Measurements from ENCODE around the gene SHB. TPM values are rescaled to one million over a fixed set of nuclear protein-coding genes. Genes with fewer than 3 reads are reported as not detected.

SHB gene
- total and polyA plus RNA-seq, 2 experiments from 2014 or later, result 28.2 to 46.9 TPM

DNA sequence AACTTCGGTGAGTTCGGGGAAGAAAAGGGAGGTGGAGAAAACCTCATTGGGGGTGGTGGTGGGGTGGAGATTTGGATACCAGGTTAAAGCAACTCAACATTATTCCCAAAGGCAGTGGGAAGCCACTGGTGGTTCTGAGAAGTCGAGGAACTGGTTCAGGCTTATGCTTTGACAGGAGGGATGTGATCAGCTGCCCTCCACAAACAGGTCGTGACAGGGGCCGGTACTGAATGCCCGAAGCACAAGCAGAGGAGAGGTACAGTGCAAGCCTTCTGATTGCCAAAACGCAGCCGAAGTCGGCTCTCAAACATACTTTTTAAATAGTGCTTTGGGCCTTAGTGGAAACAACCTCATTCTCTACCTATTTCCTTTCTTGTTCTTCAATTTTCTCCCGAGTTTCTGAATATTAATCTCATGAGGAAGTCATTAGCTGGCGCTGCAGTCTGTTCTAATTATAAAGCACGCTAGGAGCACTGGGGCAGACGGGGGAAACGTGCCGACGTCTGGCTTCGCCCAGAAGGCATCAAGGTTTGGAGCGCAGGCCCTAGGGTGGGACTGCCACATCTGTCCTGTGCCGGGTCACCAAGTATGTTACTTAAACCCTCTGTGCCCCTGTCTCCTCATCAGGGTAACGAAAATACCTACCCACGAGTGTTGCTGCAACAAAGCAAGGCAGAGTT is 27.3 kb downstream of the SHB start:
- Histone ChIP-seq H3K4me3 (no peak overlapping the region), H3K36me3 (no peaks in the 10 kb centered on the region), H3K27ac (peak overlapping the region; percentile 2), H3K9me3 (ENCODE audit: low read depth) (no peaks in the 10 kb centered on the region), H3K27me3 (no peaks in the 10 kb centered on the region), H3K4me1 (ENCODE audit: low read depth) (peaks cover 54% of the 10 kb centered on the region)
- DNase-seq (ENCODE audit: low read depth in 1 of 2, low spot score in 1 of 2), result no peak
- TF ChIP-seq, protein P1, sequence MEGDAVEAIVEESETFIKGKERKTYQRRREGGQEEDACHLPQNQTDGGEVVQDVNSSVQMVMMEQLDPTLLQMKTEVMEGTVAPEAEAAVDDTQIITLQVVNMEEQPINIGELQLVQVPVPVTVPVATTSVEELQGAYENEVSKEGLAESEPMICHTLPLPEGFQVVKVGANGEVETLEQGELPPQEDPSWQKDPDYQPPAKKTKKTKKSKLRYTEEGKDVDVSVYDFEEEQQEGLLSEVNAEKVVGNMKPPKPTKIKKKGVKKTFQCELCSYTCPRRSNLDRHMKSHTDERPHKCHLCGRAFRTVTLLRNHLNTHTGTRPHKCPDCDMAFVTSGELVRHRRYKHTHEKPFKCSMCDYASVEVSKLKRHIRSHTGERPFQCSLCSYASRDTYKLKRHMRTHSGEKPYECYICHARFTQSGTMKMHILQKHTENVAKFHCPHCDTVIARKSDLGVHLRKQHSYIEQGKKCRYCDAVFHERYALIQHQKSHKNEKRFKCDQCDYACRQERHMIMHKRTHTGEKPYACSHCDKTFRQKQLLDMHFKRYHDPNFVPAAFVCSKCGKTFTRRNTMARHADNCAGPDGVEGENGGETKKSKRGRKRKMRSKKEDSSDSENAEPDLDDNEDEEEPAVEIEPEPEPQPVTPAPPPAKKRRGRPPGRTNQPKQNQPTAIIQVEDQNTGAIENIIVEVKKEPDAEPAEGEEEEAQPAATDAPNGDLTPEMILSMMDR (IDR thresholded peaks at IDR 0.05; ENCODE audit: low read depth, low read length), result no peak

DNA sequence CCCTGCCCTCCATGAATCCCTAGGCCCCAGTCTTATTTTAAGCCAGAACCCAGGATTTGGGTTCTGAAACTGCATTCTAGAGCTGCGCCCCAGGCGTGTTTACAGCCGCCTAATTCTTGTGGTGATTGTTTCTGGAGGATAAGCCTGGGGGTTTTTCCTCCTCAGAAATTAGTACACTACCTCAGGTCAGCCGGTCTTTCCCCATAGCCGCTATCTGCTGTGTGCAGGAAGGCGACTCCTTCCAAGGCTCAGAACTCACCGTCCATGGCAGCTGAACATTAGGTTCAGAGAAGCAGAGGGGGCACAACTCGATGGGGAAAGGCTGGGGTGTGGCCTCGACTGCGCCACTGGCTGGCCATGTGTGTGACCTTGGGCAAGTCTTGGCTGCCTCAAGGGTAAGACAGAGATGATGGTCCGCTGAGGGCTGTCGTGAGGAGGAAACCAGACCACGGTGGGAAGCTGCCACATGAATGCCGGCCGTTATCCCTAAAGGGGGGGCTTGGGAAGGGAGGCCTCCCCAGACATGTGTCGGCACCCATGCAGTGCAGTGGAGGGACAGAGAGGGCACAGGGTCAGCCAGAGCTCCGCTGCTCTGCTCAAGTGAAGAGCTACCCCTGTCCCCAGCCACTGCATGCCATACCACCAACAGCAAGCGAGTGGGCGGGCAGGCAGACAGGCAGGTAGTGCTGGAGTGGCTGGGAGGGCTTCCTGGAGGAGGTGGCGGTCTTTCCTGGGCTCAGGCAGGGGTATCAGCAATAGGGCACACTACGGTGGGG is 28.9 kb downstream of the SHB start:
- peaks cover 47% of the 10 kb centered on the region for H3K4me1 ChIP-seq (ENCODE audit: low read depth)
- peak overlapping the region; percentile 87 for H3K27ac ChIP-seq
- TF ChIP-seq, protein P1 (IDR thresholded peaks at IDR 0.05; ENCODE audit: low read depth, low read length), result no peak
- no peaks in the 10 kb centered on the region for H3K9me3 ChIP-seq (ENCODE audit: low read depth)
- no peak for DNase-seq (ENCODE audit: low read depth in 1 of 2, low spot score in 1 of 2)
- no peak overlapping the region for H3K4me3 ChIP-seq
- H3K36me3 ChIP-seq, result no peaks in the 10 kb centered on the region
- no peaks in the 10 kb centered on the region for H3K27me3 ChIP-seq

- Histone ChIP-seq H3K9me3 (ENCODE audit: low read depth) (no peaks in the 10 kb centered on the region), H3K27ac (peak overlapping the region; percentile 87), H3K4me1 (ENCODE audit: low read depth) (peaks cover 45% of the 10 kb centered on the region), H3K36me3 (no peaks in the 10 kb centered on the region), H3K27me3 (no peaks in the 10 kb centered on the region), H3K4me3 (no peak overlapping the region)
- TF ChIP-seq, protein P1 (IDR thresholded peaks at IDR 0.05; ENCODE audit: low read depth, low read length), result no peak
- peak; percentile 48 to 82 for DNase-seq (ENCODE audit: low read depth in 1 of 2, low spot score in 1 of 2)
Observed at GRCh38 chr9:38039090-38039906, 29.7 kb downstream of the SHB start.

- H3K9me3 ChIP-seq (ENCODE audit: low read depth), result no peaks in the 10 kb centered on the region
- DNase-seq (ENCODE audit: low read depth in 1 of 2, low spot score in 1 of 2), result peak; percentile 54 to 89
- TF ChIP-seq, protein P1 (IDR thresholded peaks at IDR 0.05; ENCODE audit: low read depth, low read length), result no peak
- no peak overlapping the region for H3K4me3 ChIP-seq
- no peaks in the 10 kb centered on the region for H3K27me3 ChIP-seq
- peaks cover 45% of the 10 kb centered on the region for H3K4me1 ChIP-seq (ENCODE audit: low read depth)
- peak overlapping the region; percentile 87 for H3K27ac ChIP-seq
- H3K36me3 ChIP-seq, result no peaks in the 10 kb centered on the region
Observed at GRCh38 chr9:38038307-38039089, 30.5 kb downstream of the SHB start.

GRCh38 chr9:38037981-38038306 is 31.1 kb downstream of the SHB start:
- no peaks in the 10 kb centered on the region for H3K27me3 ChIP-seq
- DNase-seq (ENCODE audit: low read depth in 1 of 2, low spot score in 1 of 2), result no peak

More at GRCh38 chr9:38037981-38038306, 31.1 kb downstream of the SHB start:
- no peaks in the 10 kb centered on the region for H3K9me3 ChIP-seq (ENCODE audit: low read depth)
- no peak overlapping the region for H3K4me3 ChIP-seq
- no peaks in the 10 kb centered on the region for H3K36me3 ChIP-seq
- TF ChIP-seq, protein P1 (IDR thresholded peaks at IDR 0.05; ENCODE audit: low read depth, low read length), result no peak
- H3K4me1 ChIP-seq (ENCODE audit: low read depth), result peaks cover 44% of the 10 kb centered on the region
- peak overlapping the region; percentile 87 for H3K27ac ChIP-seq

Data from cardiac muscle cell (in vitro differentiated cells and primary cell).